CD4-positive, alpha-beta T cell (primary cell): ENCODE results near the gene KCNMA1. TPM values are rescaled to one million over a fixed set of nuclear protein-coding genes. Genes with fewer than 3 reads are reported as not detected.
A peak's percentile ranks its signal among the peaks of the same experiment; 100 is the strongest.

Experiments
- ATAC-seq: fragments of 200-7000 bp; cut with Tn5 transposase; one replicate; pipeline ENCODE4 v1.10.0; 2022; ENCODE audit warnings: mild to moderate bottlenecking; ENCODE audit not compliant: poor library complexity
- CTCF ChIA-PET: fragments of 350-600 bp; sonication (Branson Sonifier 250); formaldehyde crosslinking; loops from one replicate; lab custom pipeline; 2021; ENCODE audit warnings: antibody characterized with exemption, inconsistent platforms; lab: Charles Lee
- POLR2A ChIA-PET: fragments of 350-600 bp; sonication (Branson Sonifier 250); formaldehyde crosslinking; loops from one replicate; lab custom pipeline; 2021; ENCODE audit warnings: antibody characterized with exemption, inconsistent platforms; lab: Charles Lee
- DNase-seq, 14 experiments: peaks; one replicate each; pipeline ENCODE4 v3.0.0-alpha.2; 2013 to 2020; ENCODE audit warnings: mixed read lengths in 2 of 14
- H3K27ac ChIP-seq, 2 donors: one replicate each; pipeline versions ENCODE4 v1.5.1 to v1.7.0; 2013; ENCODE audit warnings: low read length in 2 of 2, low read depth in 1 of 2, mild to moderate bottlenecking in 1 of 2
- H3K27me3 ChIP-seq, 2 experiments: 1 replicate in 1 of 2; 2 replicates in 1 of 2; pipeline versions ENCODE4 v1.6.1 to v1.7.0; 2013; ENCODE audit warnings: low read length in 2 of 2, control low read depth in 1 of 2, mild to moderate bottlenecking in 1 of 2, moderate library complexity in 1 of 2; ENCODE audit not compliant: insufficient read depth in 2 of 2, control insufficient read depth in 1 of 2
- H3K36me3 ChIP-seq: one replicate; pipeline ENCODE4 v1.6.1; 2013; ENCODE audit warnings: low read length, control low read depth; ENCODE audit not compliant: insufficient read depth
- H3K4me1 ChIP-seq: one replicate; pipeline ENCODE4 v1.6.1; 2013; ENCODE audit warnings: low read length, control low read depth; ENCODE audit not compliant: insufficient read depth
- H3K4me3 ChIP-seq: one replicate; pipeline ENCODE4 v1.5.1; 2013; ENCODE audit warnings: mild to moderate bottlenecking, low read length, moderate library complexity
- H3K9me3 ChIP-seq, 2 experiments: 1 replicate in 1 of 2; 2 replicates in 1 of 2; pipeline versions ENCODE4 v1.6.1 to v1.7.0; 2013; ENCODE audit warnings: low read length in 2 of 2, mild to moderate bottlenecking in 2 of 2, control low read depth in 1 of 2, moderate library complexity in 1 of 2; ENCODE audit not compliant: control insufficient read depth in 1 of 2, insufficient read depth in 1 of 2
- H3K27ac Mint-ChIP-seq: one replicate; pipeline ENCODE4 v1.8.0; 2020; ENCODE audit warnings: mixed read lengths
- H3K27me3 Mint-ChIP-seq: one replicate; pipeline ENCODE4 v1.8.0; 2021; ENCODE audit warnings: mixed read lengths
- H3K36me3 Mint-ChIP-seq: one replicate; pipeline ENCODE4 v1.8.0; 2021; ENCODE audit warnings: low read depth, mixed read lengths
- H3K4me1 Mint-ChIP-seq: one replicate; pipeline ENCODE4 v1.8.0; 2021; ENCODE audit warnings: low read depth, mixed read lengths
- H3K4me3 Mint-ChIP-seq: one replicate; pipeline ENCODE4 v1.8.0; 2020; ENCODE audit warnings: mild to moderate bottlenecking, mixed read lengths
- H3K9me3 Mint-ChIP-seq: one replicate; pipeline ENCODE4 v1.8.0; 2020; ENCODE audit warnings: mixed read lengths
- CTCF ChIP-seq: fragments of 200-600 bp; IDR thresholded peaks from one replicate; pipeline ENCODE4 v1.8.0; 2022; ENCODE audit warnings: antibody characterized with exemption, mild to moderate bottlenecking
- intact Hi-C, 2 experiments: fragments of 100-400 bp; cut with DNase I in 1 of 2; cut with micrococcal nuclease in 1 of 2; formaldehyde crosslinking; loops; one replicate each; pipeline versions ENCODE4 v1.15.1 to v1.9.0; 2023 to 2025; cut with DNase I, micrococcal nuclease
- total RNA-seq, 174 experiments: library from RNA in 2 of 174; stranded (reverse) in 2 of 174; gene quantifications; one replicate each; pipeline ENCODE4 v1.2.3 and lab custom pipeline; 2021 to 2026

KCNMA1 gene
- total RNA-seq, 2 experiments from 2014 or later: not detected

GRCh38 chr10:77556990-77557601 is 80.5 kb downstream of the KCNMA1 start:
- Mint-ChIP-seq H3K4me3 (no peak overlapping the region), H3K27ac (no peak overlapping the region), H3K4me1 (no peaks in the 10 kb centered on the region), H3K36me3 (no peaks in the 10 kb centered on the region), H3K27me3 (peaks cover 16% of the 10 kb centered on the region), H3K9me3 (no peaks in the 10 kb centered on the region)
- DNase-seq (no peak), ATAC-seq (no peak)
- POLR2A ChIA-PET: no interaction called here
- intact Hi-C loops: no loop called here
- Histone ChIP-seq H3K4me3 (no peak overlapping the region), H3K4me1 (no peaks in the 10 kb centered on the region), H3K9me3 (no peaks in the 10 kb centered on the region), H3K27me3 (no peaks in the 10 kb centered on the region), H3K36me3 (no peaks in the 10 kb centered on the region), H3K27ac (no peak overlapping the region)
- no peak for TF ChIP-seq CTCF
- CTCF ChIA-PET: no interaction called here

GRCh38 chr10:77555591-77556212 is 81.9 kb downstream of the KCNMA1 start:
- H3K27ac ChIP-seq: no peak overlapping the region
- ChIA-PET CTCF (no interaction called here), POLR2A (no interaction called here)
- Mint-ChIP-seq H3K9me3 (no peaks in the 10 kb centered on the region), H3K27me3 (peaks cover 7% of the 10 kb centered on the region), H3K36me3 (no peaks in the 10 kb centered on the region), H3K27ac (no peak overlapping the region), H3K4me3 (no peak overlapping the region), H3K4me1 (no peaks in the 10 kb centered on the region)
- no peaks in the 10 kb centered on the region for H3K4me1 ChIP-seq
- H3K4me3 ChIP-seq: no peak overlapping the region
- ATAC-seq: no peak
- H3K9me3 ChIP-seq: no peaks in the 10 kb centered on the region
- no peaks in the 10 kb centered on the region for H3K36me3 ChIP-seq
- no peaks in the 10 kb centered on the region for H3K27me3 ChIP-seq
- peak in 1 of 14 experiments; percentile 11 for DNase-seq
- no peak for TF ChIP-seq CTCF
- intact Hi-C loops: no loop called here

GRCh38 chr10:77554996-77555397 is 82.6 kb downstream of the KCNMA1 start:
- Histone ChIP-seq H3K9me3 (peaks cover 0 to 6% of the 10 kb centered on the region in 2 experiments), H3K36me3 (no peaks in the 10 kb centered on the region), H3K27me3 (no peaks in the 10 kb centered on the region), H3K4me3 (no peak overlapping the region), H3K4me1 (no peaks in the 10 kb centered on the region), H3K27ac (no peak overlapping the region)
- ChIA-PET POLR2A (no interaction called here), CTCF (no interaction called here)
- no peaks in the 10 kb centered on the region for H3K4me1 Mint-ChIP-seq
- no peak for TF ChIP-seq CTCF
- intact Hi-C loops: no loop called here
- peaks cover 7% of the 10 kb centered on the region for H3K27me3 Mint-ChIP-seq
- DNase-seq (peak in 1 of 14 experiments; percentile 12), ATAC-seq (no peak)
- no peaks in the 10 kb centered on the region for H3K36me3 Mint-ChIP-seq
- H3K27ac Mint-ChIP-seq: no peak overlapping the region
- no peaks in the 10 kb centered on the region for H3K9me3 Mint-ChIP-seq
- no peak overlapping the region for H3K4me3 Mint-ChIP-seq
